GM21529 (cell line): ENCODE measurements around the gene ESR1.

ENCODE experiments used
- ATAC-seq: cut with Tn5 transposase; IDR thresholded peaks from one replicate; pipeline ENCODE4 v1.9.1; 2021; ENCODE audit not compliant: unreplicated experiment

Gene ESR1

GRCh38 chr6:152089992-152090391 lies 282.5 kb downstream of the ESR1 start:
- no peak for ATAC-seq

DNA sequence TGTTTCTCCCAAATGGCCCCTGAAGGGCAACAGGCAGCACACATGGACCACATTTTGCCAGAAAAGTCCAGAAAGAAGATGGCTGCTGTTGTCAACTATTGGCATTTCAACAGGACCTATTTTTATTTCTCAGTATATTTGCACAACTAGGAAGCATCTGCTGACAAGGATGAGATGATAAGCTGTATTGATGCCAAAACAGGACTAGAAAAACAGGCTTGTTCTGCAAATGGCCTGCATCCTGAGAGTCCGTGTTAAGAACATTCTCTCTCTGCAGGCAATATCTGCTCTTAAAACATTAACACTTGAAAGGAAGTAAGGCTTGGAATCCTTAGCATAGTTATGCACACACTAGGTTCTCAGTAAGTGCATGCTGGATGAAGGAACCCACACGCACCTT lies 283.7 kb downstream of the ESR1 start:
- ATAC-seq: no peak

DNA sequence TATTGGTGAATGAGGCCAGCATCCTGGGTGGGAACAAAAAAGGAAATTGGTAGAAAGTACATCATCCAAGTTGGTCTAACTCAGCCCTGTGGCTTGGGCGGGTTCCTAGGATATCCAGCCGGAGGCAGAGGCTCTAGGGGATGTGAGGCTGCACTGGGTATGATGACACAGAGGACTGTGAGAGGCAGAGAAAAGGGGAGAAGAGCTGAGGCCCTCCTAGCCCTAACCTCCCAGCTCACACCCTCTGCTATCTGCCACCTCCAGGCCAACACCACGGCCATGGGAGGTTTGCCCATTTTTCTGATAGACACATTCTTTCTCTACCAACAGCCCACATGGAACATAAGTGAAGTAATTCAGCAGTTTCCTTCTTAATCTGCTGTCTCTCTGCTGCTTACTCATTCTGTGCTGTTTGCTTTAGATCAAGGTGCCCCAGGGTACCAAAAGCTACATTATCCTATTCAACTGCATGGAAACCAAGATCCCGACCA lies 284.4 kb downstream of the ESR1 start:
- ATAC-seq: no peak

- ATAC-seq: no peak
These were observed 286.2 kb downstream of the ESR1 start for GRCh38 chr6:152093711-152094110.

- no peak for ATAC-seq
These were observed 286.8 kb downstream of the ESR1 start for GRCh38 chr6:152094276-152094675.

DNA sequence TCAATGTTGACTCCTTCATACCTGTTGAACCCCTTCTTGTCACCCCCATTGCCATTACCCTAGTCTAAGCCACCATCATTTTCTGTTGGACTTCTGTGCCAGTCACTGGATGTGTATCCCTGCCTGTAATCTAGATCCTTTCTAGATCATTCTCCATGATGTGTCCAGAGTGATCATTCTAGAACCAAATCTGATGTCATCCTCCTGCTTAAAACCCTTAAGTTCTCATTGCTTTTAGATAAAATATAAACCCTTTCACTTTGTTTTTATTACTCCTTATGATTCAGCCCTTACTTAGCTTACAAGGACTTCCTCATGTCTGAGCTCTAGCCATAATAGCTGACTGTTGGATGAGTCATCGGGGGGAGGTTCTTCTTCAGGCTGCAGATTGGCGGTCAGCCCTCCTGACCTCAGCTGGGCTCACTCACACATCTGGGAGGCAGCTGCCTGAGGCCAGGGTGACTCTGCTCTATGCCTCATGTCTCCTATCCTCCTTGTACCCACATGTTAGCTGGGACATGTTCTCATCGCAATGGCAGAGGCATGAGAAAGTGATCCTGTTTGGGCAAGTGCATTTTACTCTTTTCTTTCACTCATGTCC lies 287.6 kb downstream of the ESR1 start:
- ATAC-seq: peak; percentile 48

DNA sequence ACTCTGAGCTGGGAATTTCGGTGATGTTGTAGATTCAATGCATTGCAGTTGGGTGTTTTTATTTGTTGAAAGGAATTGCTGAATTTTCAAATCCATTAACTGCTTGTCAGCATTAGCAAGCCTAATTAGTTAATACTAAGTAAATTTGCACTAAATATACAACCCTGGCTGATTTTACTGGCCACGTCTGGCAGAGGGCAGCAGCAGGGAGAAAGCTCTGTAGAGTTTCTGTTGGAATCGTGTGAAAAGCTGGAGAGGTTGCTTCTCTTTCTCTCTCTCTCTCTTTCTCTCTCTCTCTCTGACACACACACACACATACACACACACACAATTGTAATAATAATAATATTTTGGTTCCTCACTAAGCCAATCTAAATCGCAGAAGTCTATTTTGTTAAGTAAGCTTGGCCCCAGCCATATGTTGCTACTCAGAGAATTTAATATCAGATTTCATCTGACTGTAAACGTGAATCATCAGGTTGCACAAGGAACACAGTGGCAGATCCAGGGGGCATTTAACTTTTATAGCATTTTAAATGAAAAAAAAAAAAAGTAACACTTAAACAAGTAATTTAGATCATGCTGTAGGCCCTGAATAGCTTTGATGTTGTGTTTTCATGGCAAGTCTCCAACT lies 289.5 kb downstream of the ESR1 start:
- ATAC-seq: no peak

DNA sequence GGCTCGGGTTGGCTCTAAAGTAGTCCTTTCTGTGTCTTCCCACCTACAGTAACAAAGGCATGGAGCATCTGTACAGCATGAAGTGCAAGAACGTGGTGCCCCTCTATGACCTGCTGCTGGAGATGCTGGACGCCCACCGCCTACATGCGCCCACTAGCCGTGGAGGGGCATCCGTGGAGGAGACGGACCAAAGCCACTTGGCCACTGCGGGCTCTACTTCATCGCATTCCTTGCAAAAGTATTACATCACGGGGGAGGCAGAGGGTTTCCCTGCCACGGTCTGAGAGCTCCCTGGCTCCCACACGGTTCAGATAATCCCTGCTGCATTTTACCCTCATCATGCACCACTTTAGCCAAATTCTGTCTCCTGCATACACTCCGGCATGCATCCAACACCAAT lies 291.2 kb downstream of the ESR1 start:
- no peak for ATAC-seq

DNA sequence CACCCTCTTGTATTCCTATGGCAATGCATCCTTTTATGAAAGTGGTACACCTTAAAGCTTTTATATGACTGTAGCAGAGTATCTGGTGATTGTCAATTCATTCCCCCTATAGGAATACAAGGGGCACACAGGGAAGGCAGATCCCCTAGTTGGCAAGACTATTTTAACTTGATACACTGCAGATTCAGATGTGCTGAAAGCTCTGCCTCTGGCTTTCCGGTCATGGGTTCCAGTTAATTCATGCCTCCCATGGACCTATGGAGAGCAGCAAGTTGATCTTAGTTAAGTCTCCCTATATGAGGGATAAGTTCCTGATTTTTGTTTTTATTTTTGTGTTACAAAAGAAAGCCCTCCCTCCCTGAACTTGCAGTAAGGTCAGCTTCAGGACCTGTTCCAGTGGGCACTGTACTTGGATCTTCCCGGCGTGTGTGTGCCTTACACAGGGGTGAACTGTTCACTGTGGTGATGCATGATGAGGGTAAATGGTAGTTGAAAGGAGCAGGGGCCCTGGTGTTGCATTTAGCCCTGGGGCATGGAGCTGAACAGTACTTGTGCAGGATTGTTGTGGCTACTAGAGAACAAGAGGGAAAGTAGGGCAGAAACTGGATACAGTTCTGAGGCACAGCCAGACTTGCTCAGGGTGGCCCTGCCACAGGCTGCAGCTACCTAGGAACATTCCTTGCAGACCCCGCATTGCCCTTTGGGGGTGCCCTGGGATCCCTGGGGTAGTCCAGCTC lies 292.1 kb downstream of the ESR1 start:
- no peak for ATAC-seq

- no peak for ATAC-seq
These were observed 292.7 kb downstream of the ESR1 start for GRCh38 chr6:152100183-152100618.

DNA sequence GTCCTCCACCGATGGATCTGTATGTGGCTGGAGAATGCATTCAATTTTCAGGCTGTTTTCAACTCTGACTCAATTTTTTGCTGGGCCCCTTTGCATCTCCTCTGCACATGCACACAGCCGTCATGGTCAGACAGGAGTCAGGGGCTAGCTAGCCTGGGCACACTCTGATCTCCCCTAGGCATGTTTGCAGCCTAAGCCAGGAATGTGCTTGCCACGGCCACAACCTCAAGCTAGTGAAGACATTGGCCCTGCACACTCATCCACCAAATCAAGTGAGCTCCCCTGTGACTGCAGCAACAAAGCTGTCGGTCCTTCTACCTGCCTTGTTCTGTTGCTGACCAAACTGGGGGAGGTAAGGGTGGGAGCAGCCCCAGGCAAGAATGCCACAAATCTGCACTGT lies 300.5 kb downstream of the ESR1 start:
- no peak for ATAC-seq

GRCh38 chr6:152110886-152111820 lies 303.7 kb downstream of the ESR1 start:
- ATAC-seq: no peak

GRCh38 chr6:152112491-152113261 lies 305.2 kb downstream of the ESR1 start:
- no peak for ATAC-seq

- ATAC-seq: peak; percentile 78
These were observed 310.0 kb downstream of the ESR1 start for GRCh38 chr6:152117156-152118133.

- ATAC-seq: no peak
These were observed 310.7 kb downstream of the ESR1 start for GRCh38 chr6:152118224-152118623.

DNA sequence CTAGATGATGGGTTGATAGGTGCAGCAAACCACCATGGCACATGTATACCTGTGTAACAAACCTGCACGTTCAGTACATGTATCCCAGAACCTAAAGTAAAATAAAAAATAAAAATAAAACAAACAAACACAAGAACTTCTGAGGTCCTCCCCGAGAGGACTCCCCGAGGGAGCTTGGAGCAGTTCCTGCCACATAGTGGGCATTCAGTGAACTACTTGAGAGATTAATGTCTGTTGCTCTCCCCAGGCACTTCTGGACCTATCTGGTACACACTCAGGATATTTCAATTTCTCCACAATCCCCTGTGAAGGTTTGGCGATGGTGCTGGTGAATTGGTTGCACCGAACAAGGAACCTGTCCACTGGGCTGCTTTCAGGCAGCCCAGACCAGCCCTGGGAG lies 311.2 kb downstream of the ESR1 start:
- no peak for ATAC-seq

DNA sequence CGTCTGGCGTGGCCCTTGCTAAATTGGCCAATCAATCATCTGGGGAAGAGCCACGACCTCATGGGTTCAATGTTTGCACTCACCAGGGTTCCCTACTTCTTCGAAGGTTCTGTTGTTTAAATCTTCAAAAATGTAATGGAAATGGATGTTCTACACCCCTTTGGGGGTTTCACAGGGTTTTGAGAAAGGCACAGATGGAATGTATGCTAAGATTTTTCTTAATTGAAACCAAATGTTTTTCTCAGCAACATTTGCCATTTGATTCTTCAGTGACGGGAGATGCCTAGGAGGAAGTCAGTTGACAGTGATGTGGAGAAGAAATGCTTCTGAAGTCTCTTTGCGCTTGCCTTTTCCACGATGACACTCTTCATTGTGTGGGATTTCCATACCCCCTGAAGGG lies 312.3 kb downstream of the ESR1 start:
- ATAC-seq: no peak

GRCh38 chr6:152121910-152122309 lies 314.4 kb downstream of the ESR1 start:
- ATAC-seq: no peak

GRCh38 chr6:152122434-152122833 lies 315.0 kb downstream of the ESR1 start:
- no peak for ATAC-seq
